ENCODE measurements around the gene RRAGB.
"Not testable (repeated sequence)": the region's sequence is repeated elsewhere in the genome, so short reads cannot be mapped to it uniquely, and the experiment has no call there.

The RRAGB gene, protein sequence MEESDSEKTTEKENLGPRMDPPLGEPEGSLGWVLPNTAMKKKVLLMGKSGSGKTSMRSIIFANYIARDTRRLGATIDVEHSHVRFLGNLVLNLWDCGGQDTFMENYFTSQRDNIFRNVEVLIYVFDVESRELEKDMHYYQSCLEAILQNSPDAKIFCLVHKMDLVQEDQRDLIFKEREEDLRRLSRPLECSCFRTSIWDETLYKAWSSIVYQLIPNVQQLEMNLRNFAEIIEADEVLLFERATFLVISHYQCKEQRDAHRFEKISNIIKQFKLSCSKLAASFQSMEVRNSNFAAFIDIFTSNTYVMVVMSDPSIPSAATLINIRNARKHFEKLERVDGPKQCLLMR

DNA sequence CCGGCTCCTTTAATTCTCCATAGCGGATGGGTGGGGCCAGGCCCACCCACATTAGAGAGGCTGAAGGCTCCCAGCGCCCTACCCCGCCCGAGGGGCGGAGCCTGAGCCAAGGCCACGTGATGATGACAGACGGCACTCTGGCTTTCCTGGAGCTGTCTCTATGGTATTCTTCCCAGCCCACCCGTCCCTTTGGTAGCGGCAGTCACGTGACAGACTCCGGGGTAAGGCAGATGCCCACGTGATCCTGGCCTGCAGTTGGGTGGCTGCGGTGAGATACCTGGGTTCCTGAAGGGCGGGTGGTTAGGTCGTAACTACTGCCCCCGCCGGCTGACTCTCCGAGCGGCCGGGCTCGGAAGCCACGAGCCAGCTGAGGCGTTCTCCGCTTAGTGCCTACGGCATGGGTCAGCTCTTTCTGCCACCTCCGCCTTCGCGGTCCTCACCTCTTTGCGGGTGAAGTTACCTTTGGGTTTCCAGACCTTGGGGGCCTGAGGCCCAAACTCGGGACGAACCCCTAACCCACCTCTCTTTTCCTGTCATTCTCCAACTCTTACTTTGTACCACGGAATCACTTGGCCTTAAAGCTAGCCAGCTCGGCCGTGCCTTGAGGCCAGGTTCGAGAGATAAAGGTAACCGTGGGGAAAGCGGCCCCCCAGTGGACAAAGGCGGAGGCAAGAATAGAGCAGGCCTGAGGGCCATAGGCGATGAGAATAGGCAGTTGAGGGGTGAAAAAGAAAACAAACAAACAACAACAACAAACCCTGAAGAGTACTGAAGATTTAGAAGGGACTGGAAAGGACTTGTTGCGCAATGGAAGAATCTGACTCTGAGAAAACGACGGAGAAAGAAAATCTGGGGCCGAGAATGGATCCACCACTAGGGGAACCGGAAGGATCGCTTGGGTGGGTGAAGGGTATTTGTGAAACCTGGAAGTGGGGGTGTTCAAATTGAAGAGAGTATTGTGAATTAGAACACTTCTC is at the start of gene RRAGB:
TSS of gene RRAGB (plus strand) at position 229 of the 977 bp plus-strand sequence. CDS start at position 808, 579 bp downstream.
- DNase-seq: no peak

DNA sequence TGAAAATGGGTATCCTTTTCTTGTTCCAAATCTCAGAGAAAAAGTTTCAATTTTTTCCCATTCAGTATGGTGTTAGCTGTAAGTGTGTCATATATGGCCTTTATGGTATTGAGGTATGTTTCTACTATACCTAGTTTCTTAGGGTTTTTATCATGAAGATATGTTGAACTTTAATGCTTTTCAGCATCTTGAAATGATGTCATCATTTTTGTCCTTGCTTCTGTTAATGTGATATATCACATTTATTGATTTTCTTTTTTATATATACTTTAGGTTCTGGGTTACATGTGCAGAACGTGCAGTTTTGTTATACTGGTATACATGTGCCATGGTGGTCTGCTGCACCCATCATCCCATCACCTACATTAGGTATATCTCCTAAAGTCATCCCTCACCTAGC is 49.5 kb upstream of the RRAGB start:
- DNase-seq: no peak

DNA sequence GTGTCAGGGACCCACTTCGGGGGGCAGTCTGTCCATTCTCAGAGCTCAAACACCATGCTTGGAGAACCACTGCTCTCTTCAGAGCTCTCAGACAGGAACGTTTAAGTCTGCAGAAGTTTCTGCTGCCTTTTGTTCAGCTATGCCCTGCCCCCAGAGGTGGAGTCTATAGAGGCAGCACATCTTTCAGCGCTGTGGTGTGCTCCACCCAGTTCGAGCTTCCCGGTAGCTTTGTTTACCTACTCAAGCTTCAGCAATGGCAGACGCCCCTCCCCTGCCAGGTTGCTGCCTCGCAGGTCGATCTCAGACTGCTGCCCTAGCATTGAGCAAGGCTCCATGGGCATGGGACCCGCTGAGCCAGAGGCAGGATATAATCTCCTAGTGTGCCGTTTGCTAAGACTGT is 29.0 kb upstream of the RRAGB start:
- not testable (repeated sequence) for DNase-seq

DNA sequence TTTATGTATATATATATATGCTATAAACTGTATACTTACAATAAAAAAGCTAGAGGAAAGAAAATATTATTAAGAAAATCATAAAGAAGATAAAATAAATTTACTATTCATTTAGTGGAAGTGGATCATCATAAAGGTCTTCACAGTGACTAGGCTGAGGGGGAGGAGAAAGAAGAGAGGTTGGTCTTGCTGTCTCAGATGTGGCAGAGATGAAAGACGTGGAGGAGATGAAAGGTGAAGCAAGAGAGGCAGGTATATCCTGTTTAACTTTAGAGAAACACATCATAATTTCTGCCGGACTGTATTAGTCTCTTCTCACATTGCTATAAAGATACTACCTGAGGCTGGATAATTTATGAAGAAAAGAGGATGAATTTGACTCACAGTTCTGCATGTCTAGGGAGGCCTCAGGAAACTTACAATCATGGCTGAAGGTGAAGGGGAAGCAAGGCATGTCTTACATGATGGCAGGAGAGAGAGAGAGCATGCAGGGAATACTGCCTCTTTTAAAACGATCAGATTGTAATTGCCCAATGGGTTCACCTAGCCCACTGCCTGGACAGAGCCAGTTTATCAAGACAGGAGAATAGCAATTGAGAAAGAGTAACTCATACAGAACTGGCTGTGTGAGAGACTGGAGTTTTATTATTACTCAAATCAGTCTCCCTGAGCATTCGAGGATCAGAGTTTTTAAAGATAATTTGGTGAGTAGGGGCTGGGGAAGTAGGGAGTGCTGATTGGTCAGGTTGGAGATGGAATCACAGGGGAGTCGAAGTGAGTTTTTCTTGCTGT is 22.1 kb upstream of the RRAGB start:
- DNase-seq: no peak

DNA sequence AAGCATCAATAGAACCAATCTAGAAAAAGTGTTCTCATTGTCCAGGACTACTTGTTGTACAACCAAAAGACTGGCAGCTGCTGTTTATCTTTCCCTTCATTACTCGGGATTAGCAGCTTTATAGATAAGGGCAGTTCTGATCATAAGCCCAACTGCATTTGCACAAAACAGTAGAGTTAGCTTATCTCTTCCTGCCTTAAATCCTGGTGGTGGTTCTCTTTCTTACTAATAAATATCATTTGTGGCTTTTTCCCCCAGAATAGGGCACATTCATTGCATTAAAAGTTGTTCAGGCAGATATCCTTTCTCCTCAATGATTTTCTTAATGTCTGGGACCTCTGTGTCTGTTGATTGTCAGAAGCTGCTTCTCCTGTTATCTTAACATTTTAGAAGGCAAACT is 20.2 kb upstream of the RRAGB start:
- DNase-seq: no peak

DNA sequence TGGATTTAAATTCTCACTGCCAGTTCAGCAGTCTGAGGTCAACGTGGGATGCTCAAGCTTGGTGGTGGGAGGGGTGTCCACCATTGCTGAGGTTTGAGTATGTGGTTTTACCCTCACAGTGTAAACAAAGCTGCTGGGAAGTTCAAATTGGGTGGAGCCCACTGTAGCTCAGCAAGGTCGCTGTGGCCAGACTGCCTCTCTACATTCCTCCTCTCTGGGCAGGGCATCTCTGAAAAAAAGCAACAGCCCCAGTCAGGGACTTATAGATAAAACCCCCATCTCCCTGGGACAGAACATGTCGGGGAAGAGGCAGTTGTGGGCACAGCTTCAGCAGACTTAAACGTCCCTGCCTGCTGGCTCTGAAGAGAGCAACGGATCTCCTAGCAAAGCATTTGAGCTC is 14.9 kb upstream of the RRAGB start:
- DNase-seq: no peak

DNA sequence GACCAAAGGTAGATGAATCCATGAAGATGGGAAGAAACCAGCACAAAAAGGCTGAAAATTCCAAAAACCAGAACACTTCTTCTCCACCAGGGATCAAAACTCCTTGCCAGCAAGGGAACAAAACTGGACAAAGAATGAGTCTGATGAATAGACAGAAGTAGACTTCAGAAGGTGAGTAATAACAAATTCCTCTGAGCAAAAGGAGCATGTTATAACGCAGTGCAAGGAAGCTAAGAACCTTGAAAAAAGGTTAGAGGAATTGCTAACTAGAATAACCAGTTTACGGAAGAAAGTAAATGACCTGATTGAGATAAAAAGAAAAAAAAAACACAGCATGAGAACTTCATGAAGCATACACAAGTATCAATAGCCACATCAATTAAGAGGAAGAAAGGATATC is 14.1 kb upstream of the RRAGB start:
- not testable (repeated sequence) for DNase-seq

DNA sequence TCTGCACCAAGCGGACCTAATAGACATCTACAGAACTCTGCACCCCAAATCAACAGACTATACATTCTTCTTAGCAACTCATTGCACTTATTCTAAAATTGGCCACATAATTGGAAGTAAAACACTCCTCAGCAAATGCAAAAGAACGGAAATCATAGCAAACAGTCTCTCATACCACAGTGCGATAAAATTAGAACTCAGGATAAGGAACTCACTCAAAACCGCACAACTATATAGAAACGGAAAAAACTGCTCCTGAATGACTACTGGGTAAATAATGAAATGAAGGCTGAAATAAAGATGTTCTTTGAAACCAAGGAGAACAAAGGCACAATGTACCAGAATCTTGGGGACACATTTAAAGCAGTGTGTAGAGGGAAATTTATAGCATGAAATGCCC is 12.5 kb upstream of the RRAGB start:
- DNase-seq: peak; percentile 80

DNA sequence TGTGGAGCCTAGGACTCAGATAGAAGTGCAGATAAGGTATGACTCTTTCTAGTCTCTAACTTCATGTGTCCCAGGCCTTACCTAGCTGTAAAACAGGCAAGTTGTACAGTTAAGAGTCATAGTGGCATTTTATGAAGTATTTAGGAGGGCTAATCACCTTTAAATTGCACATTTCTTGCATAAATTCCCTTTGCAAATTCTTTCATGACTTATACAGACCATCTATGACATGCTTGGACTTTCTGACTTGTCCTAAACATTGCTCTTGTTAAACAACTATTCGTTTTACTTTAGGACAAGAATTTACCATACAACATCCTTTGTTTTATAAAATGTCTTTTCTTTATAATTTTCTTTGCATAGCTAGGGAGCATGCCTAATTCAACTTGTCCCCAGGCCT is 7.8 kb upstream of the RRAGB start:
- peak; percentile 6 for DNase-seq

DNA sequence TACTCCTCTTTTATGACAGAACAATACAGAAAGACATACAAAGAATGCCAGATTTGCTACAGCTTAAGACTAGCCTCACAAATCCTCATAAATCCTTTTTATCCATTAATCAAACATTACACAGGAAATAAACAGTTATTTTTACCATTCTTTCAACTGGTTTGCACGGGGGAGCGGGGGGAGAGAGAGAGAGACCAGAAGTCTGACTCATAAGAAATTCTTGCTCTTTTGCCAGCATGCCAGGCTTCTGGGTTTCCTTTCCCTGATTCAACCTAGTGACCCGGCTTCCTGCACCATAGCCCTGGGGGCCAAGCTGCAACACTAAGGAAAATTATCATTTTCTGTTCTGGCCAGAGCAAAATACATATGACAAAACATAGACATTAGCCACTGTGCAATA is 6.8 kb upstream of the RRAGB start:
- no peak for DNase-seq

DNA sequence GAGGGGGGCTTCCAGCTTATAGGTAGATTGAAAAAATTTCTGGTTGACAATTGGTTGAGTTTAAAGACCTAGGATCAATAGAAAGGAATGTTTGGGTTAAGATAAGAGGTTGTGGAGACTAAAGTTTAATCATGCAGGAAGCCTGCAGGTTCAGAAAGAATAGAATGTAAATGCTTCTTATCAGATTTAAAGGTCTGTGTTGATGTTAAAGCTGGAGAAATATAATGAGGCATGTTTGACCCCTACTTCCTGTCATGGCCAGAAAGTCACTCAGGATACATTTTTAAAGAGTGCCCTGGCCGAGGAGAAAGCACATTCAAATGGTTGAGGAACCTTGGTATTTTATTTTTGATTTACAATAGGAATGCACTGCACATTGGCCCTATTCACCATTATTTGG is 3.9 kb upstream of the RRAGB start:
- DNase-seq: no peak

DNA sequence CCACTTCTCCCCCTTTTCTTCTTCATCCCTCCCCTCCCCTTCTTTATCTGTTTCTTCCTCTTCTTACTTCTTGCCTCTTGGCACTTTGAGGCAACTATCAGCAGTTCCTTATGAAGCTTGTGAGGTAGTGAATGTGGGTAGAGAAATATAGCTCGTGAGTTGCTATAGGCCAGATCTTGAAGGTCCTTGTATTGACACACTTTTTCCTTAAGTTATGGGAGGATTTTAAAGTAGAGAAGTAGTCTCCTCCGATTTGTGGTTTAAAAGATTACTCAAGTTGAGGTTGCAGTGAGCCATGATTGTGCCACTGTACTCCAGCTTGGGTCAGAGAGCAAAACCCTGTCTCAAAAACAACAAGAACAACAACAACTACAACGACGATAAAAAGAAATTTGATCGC is 3.4 kb upstream of the RRAGB start:
- peak; percentile 89 for DNase-seq

DNA sequence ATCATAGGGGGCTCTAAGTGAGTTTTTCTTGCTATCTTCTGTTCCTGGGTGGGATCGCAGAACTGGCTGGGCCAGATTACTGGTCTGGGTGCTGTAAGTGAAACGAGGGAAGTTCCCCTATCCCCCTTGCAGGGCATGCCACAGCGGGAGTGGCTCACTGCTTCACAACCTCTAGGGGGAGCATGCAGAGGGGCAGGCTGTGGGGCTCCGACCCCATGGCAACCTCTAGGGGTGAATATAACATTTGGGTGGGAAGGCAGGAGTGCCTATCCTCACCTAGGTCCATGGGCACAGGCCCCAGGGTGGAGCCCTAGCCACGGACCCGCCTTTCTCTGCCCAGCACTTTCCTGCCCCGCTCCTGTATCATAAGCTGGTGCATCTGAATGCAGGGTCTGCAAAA is 1.7 kb upstream of the RRAGB start:
- no peak for DNase-seq

DNA sequence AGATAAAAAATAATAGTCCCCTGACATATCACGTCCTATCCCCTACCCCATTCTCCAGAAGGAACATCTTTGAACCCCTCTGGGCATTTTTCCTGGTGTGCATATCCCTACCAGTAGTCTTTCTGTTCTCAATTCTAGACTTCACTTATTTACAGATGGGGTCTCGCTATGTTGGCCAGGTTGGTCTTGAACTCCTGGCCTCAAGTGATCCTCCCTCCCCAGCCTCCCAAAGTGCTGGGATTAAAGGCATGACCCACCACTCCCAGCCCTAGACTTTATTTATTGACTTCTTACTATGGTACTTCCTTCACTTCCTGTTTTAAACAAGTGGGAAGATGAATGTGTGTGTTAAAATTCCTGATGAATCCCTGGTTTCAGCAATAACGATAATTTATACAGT is 612 bp upstream of the RRAGB start:
- no peak for DNase-seq

DNA sequence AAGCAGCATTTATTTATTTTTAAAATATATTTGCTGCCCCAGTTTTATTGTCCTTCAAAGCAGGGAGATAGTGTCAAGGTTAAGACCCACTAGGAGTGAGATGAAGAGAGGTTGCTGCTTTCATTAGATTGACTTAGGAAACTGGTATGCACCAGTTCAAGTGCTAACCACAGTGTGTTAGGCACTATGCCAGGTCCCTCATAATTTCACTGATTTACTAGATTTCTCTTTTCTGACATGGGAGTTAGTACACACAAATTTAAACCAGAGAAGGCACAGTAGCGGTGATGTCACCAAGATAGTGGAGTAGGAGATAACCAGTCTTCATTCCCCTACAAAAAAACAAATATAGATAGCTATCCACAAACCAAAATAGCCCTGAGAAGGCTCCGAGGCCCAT is 14.3 kb downstream of the RRAGB start:
- DNase-seq: no peak

DNA sequence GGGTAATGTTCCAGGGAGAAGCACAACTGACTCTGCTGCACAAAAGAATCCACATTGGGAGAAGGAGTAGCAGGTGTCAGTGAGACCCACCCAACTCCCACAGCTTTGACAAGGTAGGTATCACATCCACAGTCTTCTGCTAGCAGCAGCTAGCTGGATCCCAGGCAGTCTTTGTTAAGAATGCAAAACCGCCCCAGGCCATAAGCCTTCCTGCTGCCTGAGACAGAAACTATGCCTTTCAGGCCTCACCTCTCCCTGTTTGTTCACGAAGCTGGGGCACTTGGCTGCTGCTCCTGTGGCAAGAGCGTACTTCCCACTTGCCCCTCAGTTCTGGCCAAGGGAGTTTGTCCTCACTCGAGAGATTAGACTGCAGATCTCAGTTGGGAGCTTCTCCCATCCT is 21.4 kb downstream of the RRAGB start:
- DNase-seq: no peak

DNA sequence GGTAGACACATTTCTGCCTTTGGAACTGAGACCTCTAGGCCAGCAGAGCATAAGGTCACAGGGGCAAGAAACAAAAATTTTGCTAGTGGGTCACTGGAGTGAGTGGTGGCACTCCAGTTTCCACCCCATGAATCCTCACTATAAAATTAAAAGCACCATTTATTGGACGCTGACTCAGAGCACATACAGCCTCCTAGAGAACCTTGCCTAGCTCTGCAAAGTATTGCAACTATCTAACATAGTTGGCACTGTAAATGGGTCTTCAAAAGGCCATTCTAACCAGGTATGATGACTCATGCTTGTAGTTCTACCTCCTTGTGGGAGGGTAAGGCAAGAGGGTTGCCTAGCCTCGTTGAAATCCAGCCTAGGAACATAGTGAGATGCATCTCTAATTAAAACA is 25.1 kb downstream of the RRAGB start:
- DNase-seq: no peak

DNA sequence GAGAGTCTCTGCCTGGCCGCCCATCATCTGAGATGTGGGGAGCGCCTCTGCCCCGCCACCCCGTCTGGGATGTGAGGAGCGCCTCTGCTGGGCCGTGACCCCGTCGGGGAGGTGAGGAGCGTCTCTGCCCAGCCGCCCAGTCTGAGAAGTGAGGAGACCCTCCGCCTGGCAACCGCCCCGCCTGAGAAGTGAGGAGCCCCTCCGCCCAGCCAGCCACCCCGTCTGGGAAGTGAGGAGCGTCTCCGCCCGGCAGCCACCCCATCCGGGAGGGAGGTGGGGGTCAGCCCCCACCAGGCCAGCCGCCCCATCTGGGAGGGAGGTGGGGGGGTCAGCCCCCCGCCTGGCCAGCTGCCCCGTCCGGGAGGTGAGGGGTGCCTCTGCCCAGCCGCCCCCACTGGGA is 30.9 kb downstream of the RRAGB start:
- DNase-seq: not testable (repeated sequence)

DNA sequence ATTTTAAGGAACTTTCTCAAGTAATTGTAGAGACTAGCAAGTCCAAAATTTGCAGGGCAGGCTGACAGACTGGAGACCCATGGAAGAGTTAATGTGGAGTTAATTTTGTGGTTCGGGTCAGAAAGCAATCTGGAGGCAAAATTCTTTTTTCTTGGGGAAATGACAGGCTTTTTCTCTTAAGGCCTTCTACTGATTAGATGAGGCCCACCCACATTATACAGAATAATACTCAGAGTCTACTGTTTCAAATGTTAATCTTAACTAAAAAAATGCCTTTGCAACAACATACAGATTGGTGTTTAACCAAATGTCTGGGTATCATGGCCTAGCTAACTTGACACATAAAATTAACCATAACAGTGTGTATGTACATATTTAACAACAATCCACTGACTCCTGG is 32.7 kb downstream of the RRAGB start:
- DNase-seq: no peak

DNA sequence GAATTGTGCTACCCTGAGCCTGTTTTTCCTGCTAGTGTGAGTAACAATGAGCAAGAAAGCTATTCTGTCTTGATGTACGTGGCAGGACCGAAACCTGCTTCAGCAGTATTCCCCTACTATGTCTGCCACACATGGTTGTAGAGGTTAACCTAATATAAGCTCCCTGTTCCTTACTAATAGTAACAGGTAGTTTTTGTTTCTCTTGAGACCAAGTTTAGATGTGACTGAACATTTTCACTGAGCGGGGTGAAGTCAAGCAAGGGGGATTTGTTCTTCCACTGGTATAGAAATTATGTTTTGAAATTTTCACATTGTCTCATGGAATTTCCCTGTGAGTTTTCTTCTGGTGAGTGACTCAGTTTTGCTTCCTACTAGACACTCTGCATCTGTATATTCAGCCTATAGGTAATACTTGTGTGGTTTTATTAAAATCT is 37.3 kb downstream of the RRAGB start:
- no peak for DNase-seq

DNA sequence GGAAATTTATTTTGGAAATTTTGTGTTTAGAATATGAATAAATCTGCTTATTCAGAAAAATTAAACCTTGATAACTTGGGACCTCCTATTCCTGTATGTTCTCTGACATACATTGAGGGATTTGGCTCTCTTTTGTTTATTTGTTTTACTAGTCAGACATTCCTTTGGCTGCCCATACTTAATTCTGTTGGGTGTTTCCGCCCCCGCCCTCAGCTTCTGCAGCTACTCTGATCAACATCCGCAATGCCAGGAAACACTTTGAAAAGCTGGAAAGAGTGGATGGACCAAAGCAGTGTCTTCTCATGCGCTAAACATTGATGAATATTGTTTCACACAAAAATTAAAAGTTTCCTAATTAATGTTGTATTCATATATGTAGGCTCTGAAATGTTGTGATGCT is 40.5 kb downstream of the RRAGB start:
- no peak for DNase-seq

DNA sequence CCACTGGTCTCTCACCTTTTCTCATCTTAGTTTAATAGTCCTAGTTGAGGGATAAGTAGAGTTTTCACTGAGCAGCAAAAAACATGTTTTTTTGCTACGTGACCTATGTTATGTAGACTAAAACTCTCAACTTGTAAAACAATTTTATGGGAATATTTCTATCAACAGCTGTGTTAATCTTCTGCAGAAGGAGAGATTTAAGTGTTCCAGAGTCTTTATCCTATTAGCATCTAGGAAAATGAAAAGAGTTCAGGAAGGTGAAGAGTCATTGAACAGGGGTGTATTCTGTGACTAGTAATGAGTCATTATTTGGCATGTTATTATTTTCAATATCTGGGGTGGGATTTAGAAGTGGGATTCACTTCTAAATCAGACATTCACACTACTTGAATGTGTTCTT is 41.9 kb downstream of the RRAGB start:
- DNase-seq: no peak

DNA sequence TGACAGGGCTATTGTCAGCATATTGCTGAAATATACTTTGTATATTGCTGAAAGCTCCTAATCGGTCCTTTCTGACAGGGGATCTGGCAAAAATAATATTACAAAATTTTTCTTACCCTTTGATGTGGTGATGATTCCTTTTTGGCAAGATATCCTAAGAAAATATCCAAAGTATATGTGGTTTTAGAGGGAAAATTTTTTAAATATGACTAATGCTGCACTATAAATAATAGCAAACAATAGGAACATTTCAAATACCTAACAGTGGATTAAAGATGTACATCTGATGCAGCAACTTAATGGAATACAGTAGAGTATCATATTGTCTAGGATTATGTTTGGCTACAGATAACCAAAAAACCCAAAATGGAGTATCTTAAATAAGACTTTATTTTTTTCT is 49.6 kb downstream of the RRAGB start:
- no peak for DNase-seq

All from MV-4-11 (cell line).